ENCODE results near the gene FOXS1. TPM values are rescaled to one million over a fixed set of nuclear protein-coding genes. Genes with fewer than 3 reads are reported as not detected.

FOXS1 gene
- polyA plus RNA-seq, 1 of the 3 experiments (the other 2 are of a cell fraction), result 0.99 TPM

DNA sequence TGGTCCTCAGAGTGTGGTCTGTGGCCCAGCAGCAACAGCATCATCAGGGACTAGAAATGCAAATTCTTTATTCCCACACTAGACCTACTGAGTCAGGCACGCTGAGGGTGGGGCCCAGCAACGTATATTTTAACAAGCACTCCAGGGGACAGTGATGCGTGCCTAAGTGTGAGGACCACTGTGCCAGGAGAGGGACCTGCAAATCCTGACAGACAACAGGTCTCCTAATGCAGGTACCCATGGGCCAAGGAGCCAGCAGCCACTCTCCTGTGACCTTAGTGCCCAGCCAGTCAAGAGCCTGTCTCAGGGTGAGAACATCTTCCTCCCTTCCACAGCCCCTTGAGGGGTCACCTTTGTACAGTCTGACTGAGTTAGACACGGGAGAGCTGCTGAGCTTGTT is 34.2 kb downstream of the FOXS1 start (continued):
- TF ChIP-seq, protein P1, sequence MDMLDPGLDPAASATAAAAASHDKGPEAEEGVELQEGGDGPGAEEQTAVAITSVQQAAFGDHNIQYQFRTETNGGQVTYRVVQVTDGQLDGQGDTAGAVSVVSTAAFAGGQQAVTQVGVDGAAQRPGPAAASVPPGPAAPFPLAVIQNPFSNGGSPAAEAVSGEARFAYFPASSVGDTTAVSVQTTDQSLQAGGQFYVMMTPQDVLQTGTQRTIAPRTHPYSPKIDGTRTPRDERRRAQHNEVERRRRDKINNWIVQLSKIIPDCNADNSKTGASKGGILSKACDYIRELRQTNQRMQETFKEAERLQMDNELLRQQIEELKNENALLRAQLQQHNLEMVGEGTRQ (IDR thresholded peaks at IDR 0.05; ENCODE audit: borderline replicate concordance, low read depth, low read length), result no peak
- no peak for TF ChIP-seq FOSL2 (IDR thresholded peaks at IDR 0.05; ENCODE audit: borderline replicate concordance, low read depth)

DNA sequence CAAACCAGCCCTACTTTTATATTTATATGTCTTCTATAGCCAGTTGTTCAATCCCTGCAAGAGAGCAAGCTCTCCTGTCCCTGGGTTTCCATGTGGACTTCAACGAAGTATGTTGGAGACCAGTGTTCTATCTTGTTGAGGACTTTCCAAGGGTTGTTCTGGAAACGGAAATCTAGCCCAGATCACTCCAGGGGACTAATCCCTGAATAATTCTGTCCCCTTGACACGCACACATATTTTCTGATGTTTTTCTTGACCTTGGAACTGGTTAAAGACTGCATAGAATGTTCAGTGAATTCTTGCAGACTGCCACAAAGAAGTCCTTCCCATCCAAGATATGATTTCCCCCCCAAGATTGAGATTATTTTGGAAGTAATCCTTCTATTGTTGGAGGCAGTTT is 35.7 kb downstream of the FOXS1 start:
- peak overlapping the region in 1 of 2 experiments; percentile 41; a peak in 2 of 4 replicates for H3K27ac ChIP-seq (ENCODE audit: low read depth in 2 of 2, low read length in 1 of 2)
- no peak overlapping the region for H3K4me2 ChIP-seq
- no peaks in the 10 kb centered on the region for H4K20me1 ChIP-seq (ENCODE audit: insufficient read depth)
- H3K27me3 ChIP-seq (ENCODE audit: insufficient read depth), result no peaks in the 10 kb centered on the region
- POLR2A ChIA-PET, result no interaction called here
- no peaks in the 10 kb centered on the region for H3K9me3 ChIP-seq
- no peak overlapping the region for H2AFZ ChIP-seq (ENCODE audit: low read depth)
- no peak overlapping the region for H3K9ac ChIP-seq
- H3K79me2 ChIP-seq (ENCODE audit: insufficient read depth), result no peaks in the 10 kb centered on the region
- WGBS (ENCODE audit: low lambda C conversion rate), result 94% methylated on average over 3 of the region's 3 CpGs
- H3K4me1 ChIP-seq (ENCODE audit: control insufficient read depth in 1 of 2, insufficient read depth in 2 of 2, low read depth in 1 of 2, low read length in 1 of 2), result peaks cover 7 to 10% of the 10 kb centered on the region in 2 experiments; a peak in 2 of 4 replicates
- DNase-seq, result no peak
- peaks cover 14% of the 10 kb centered on the region for H3F3A ChIP-seq (replicated peaks; ENCODE audit: insufficient read depth)
- no peak overlapping the region for H3K4me3 ChIP-seq (ENCODE audit: low read depth in 2 of 2, low read length in 1 of 2)
- H3K36me3 ChIP-seq (replicated peaks in 1 of 2; ENCODE audit: control insufficient read depth in 1 of 2, insufficient read depth in 2 of 2, low read length in 1 of 2), result peaks cover 12 to 23% of the 10 kb centered on the region in 2 experiments
- no peak for TF ChIP-seq SIN3A (IDR thresholded peaks at IDR 0.05; ENCODE audit: borderline replicate concordance, low read depth, low read length)
- TF ChIP-seq POLR2AphosphoS5 (IDR thresholded peaks at IDR 0.05; ENCODE audit: low read depth, low read length), result no peak
- TF ChIP-seq TEAD4 (IDR thresholded peaks at IDR 0.05; ENCODE audit: borderline replicate concordance, insufficient read depth), result no peak
- no peak for TF ChIP-seq ELF1 (IDR thresholded peaks at IDR 0.05)
- TF ChIP-seq, protein P2, sequence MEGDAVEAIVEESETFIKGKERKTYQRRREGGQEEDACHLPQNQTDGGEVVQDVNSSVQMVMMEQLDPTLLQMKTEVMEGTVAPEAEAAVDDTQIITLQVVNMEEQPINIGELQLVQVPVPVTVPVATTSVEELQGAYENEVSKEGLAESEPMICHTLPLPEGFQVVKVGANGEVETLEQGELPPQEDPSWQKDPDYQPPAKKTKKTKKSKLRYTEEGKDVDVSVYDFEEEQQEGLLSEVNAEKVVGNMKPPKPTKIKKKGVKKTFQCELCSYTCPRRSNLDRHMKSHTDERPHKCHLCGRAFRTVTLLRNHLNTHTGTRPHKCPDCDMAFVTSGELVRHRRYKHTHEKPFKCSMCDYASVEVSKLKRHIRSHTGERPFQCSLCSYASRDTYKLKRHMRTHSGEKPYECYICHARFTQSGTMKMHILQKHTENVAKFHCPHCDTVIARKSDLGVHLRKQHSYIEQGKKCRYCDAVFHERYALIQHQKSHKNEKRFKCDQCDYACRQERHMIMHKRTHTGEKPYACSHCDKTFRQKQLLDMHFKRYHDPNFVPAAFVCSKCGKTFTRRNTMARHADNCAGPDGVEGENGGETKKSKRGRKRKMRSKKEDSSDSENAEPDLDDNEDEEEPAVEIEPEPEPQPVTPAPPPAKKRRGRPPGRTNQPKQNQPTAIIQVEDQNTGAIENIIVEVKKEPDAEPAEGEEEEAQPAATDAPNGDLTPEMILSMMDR (IDR thresholded peaks at IDR 0.05), result no peak
- no peak for TF ChIP-seq RAD21 (IDR thresholded peaks at IDR 0.05; ENCODE audit: low read length)
- CTCF ChIA-PET, result interaction anchor here (1.1 to 3.6 kb wide), 3 partner anchors 13 to 247 kb away, joined by 3 to 23 read pairs (median 4); partner anchors contain the start of gene PDRG1
- H3K9me2 ChIP-seq, result no peaks in the 10 kb centered on the region

DNA sequence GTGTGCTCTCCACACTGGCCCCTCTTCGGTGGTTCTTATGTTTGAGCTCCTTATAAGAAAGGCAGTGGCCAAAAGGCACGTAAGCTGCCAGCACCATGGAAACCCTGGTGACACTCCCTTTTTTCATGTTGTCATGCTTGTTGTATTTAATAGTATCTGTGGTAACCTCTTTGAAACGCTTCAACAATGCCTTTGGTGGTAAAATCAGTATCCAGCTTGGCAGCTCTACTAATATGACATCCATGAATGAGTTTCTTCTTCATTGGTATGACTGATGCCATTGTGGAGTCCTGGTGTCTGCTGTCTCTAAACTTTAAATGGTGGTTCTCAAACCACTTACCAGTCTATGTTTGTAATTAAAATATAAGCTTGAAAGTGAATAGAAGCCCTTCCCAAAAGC is 36.9 kb downstream of the FOXS1 start:
- Histone ChIP-seq H2AFZ (ENCODE audit: low read depth) (no peak overlapping the region), H3K4me1 (ENCODE audit: control insufficient read depth in 1 of 2, insufficient read depth in 2 of 2, low read depth in 1 of 2, low read length in 1 of 2) (peaks cover 10 to 17% of the 10 kb centered on the region in 2 experiments; a peak in 3 of 4 replicates), H3K27ac (ENCODE audit: low read depth in 2 of 2, low read length in 1 of 2) (peak overlapping the region in 1 of 2 experiments; percentile 13; a peak in 1 of 4 replicates), H3K4me2 (no peak overlapping the region), H4K20me1 (ENCODE audit: insufficient read depth) (no peaks in the 10 kb centered on the region), H3K4me3 (ENCODE audit: low read depth in 2 of 2, low read length in 1 of 2) (no peak overlapping the region), H3K9me2 (no peaks in the 10 kb centered on the region), H3K9ac (no peak overlapping the region), H3K27me3 (ENCODE audit: insufficient read depth) (no peaks in the 10 kb centered on the region), H3K36me3 (replicated peaks in 1 of 2; ENCODE audit: control insufficient read depth in 1 of 2, insufficient read depth in 2 of 2, low read length in 1 of 2) (peaks cover 18 to 24% of the 10 kb centered on the region in 2 experiments), H3K9me3 (no peaks in the 10 kb centered on the region), H3K79me2 (ENCODE audit: insufficient read depth) (no peaks in the 10 kb centered on the region), H3F3A (replicated peaks; ENCODE audit: insufficient read depth) (peaks cover 20% of the 10 kb centered on the region)
- no peak for DNase-seq
- TF ChIP-seq NFIC (IDR thresholded peaks at IDR 0.05; ENCODE audit: borderline replicate concordance) (no peak), GABPA (IDR thresholded peaks at IDR 0.05; ENCODE audit: low read depth) (no peak), MEF2A (IDR thresholded peaks at IDR 0.05; ENCODE audit: borderline replicate concordance, low read depth) (no peak)
- POLR2A ChIA-PET, result no interaction called here
- WGBS (ENCODE audit: low lambda C conversion rate), result 100% methylated on average over 3 of the region's 3 CpGs
- CTCF ChIA-PET, result interaction anchor here (1.4 to 3.6 kb wide), 2 partner anchors 14 to 38 kb away, joined by 4 to 23 read pairs; no protein-coding TSS in a partner anchor
